LNCaP clone FGC (cell line): ENCODE measurements around the gene UBE2E1.

Experiments
- DNase-seq: peaks from one replicate; pipeline ENCODE4 v3.0.0-alpha.2; 2011; ENCODE audit warnings: low read depth
- H3K4me3 ChIP-seq: 2 replicates; pipeline ENCODE4 v1.5.1; 2011; ENCODE audit warnings: mild to moderate bottlenecking, low read depth, low read length, control low read depth
- CTCF ChIP-seq: IDR thresholded peaks from 2 replicates; pipeline ENCODE4 v1.5.1; 2012; ENCODE audit warnings: mild to moderate bottlenecking; ENCODE audit not compliant: control insufficient read depth, insufficient read depth; ENCODE audit errors: extremely low read depth

The UBE2E1 gene

GRCh38 chr3:23919628-23920027, 113.9 kb downstream of the UBE2E1 start:
- no peak for DNase-seq
- H3K4me3 ChIP-seq: no peak overlapping the region
- no peak for TF ChIP-seq CTCF

GRCh38 chr3:23920151-23920655, 114.4 kb downstream of the UBE2E1 start:
- no peak overlapping the region for H3K4me3 ChIP-seq
- no peak for DNase-seq
- TF ChIP-seq CTCF: no peak

GRCh38 chr3:23921052-23921511, 115.3 kb downstream of the UBE2E1 start:
- TF ChIP-seq CTCF: no peak
- no peak for DNase-seq
- H3K4me3 ChIP-seq: no peak overlapping the region

- TF ChIP-seq CTCF: no peak
- DNase-seq: no peak
- no peak overlapping the region for H3K4me3 ChIP-seq
Measured at GRCh38 chr3:23923786-23924185, 118.0 kb downstream of the UBE2E1 start.

GRCh38 chr3:23926246-23926645, 120.5 kb downstream of the UBE2E1 start:
- no peak overlapping the region for H3K4me3 ChIP-seq
- TF ChIP-seq CTCF: no peak

GRCh38 chr3:23926736-23927135, 121.0 kb downstream of the UBE2E1 start:
- no peak overlapping the region for H3K4me3 ChIP-seq
- no peak for DNase-seq
- no peak for TF ChIP-seq CTCF

More at GRCh38 chr3:23926246-23926645, 120.5 kb downstream of the UBE2E1 start:
- no peak for DNase-seq

- no peak for TF ChIP-seq CTCF
- H3K4me3 ChIP-seq: no peak overlapping the region
- DNase-seq: no peak
Measured at GRCh38 chr3:23928524-23928923, 122.8 kb downstream of the UBE2E1 start.
